H1 (cell line): Measurements from ENCODE around the gene OR6N2. TPM values are rescaled to one million over a fixed set of nuclear protein-coding genes. Genes with fewer than 3 reads are reported as not detected.

Experiments
- CTCF ChIA-PET: fragments of 300-600 bp; sonication (Branson Sonifier 250); formaldehyde crosslinking; loops from one replicate; lab custom pipeline; 2021; ENCODE audit not compliant: partially characterized antibody; lab: Charles Lee
- POLR2A ChIA-PET: fragments of 300-600 bp; sonication (Branson Sonifier 250); formaldehyde crosslinking; loops from one replicate; lab custom pipeline; 2021; ENCODE audit warnings: inconsistent platforms; ENCODE audit not compliant: partially characterized antibody; lab: Charles Lee
- DNase-seq, 2 experiments: peaks; one replicate each; pipeline versions ENCODE4 v3.0.0 to v3.0.0-alpha.2; 2010 to 2022; ENCODE audit warnings: low spot score in 2 of 2, low read depth in 1 of 2, mixed read lengths in 1 of 2
- FAIRE-seq: peaks from 2 replicates; lab custom pipeline; 2011; peaks lifted over from hg19 to GRCh38; lab: Jason Lieb, UNC
- H2AFZ ChIP-seq: 2 replicates; pipeline ENCODE4 v1.8.1; 2012; ENCODE audit warnings: low read length, inconsistent platforms
- H2AK5ac ChIP-seq: 2 replicates; pipeline ENCODE4 v1.6.1; 2013; ENCODE audit warnings: low read depth, low read length
- H2BK120ac ChIP-seq: replicated peaks from 2 replicates; pipeline ENCODE3; 2013; ENCODE audit warnings: low read depth, low read length, inconsistent platforms
- H2BK12ac ChIP-seq: 2 replicates; pipeline ENCODE4 v1.6.1; 2013; ENCODE audit warnings: low read depth, low read length
- H2BK15ac ChIP-seq: 2 replicates; pipeline ENCODE4 v1.6.1; 2013; ENCODE audit warnings: low read length
- H2BK20ac ChIP-seq: 2 replicates; pipeline ENCODE4 v1.6.1; 2013; ENCODE audit warnings: low read length
- H2BK5ac ChIP-seq: 2 replicates; pipeline ENCODE4 v1.6.1; 2013; ENCODE audit warnings: low read depth, low read length
- H3K14ac ChIP-seq: 2 replicates; pipeline ENCODE4 v1.6.1; 2013; ENCODE audit warnings: inconsistent platforms; ENCODE audit not compliant: insufficient read length
- H3K18ac ChIP-seq: 2 replicates; pipeline ENCODE4 v1.6.1; 2013; ENCODE audit warnings: low read length; ENCODE audit errors: extremely low read depth
- H3K23ac ChIP-seq: 2 replicates; pipeline ENCODE4 v1.6.1; 2013; ENCODE audit warnings: inconsistent platforms; ENCODE audit not compliant: insufficient read length
- H3K23me2 ChIP-seq: 2 replicates; pipeline ENCODE4 v1.6.1; 2013; ENCODE audit warnings: low read depth, low read length
- H3K27ac ChIP-seq: 2 replicates; pipeline ENCODE4 v1.6.1; 2011; ENCODE audit warnings: low read depth, low read length, inconsistent platforms
- H3K27me3 ChIP-seq, 4 experiments: replicated peaks in 1 of 4; 1 replicate in 1 of 4; 2 replicates in 3 of 4; pipeline versions ENCODE4 v1.6.1 to v1.8.1; 2011 to 2013; ENCODE audit warnings: low read length in 3 of 4, mild to moderate bottlenecking in 3 of 4, inconsistent platforms in 2 of 4, mixed read lengths in 2 of 4, moderate library complexity in 1 of 4; ENCODE audit not compliant: control insufficient read depth in 3 of 4, insufficient read depth in 3 of 4; ENCODE audit errors: extremely low read depth in 1 of 4
- H3K36me3 ChIP-seq, 4 experiments: 2 replicates each; pipeline versions ENCODE4 v1.6.1 to v1.8.1; 2011 to 2013; ENCODE audit warnings: mild to moderate bottlenecking in 4 of 4, low read length in 3 of 4, moderate library complexity in 2 of 4, control low read depth in 1 of 4, inconsistent platforms in 1 of 4; ENCODE audit not compliant: insufficient read depth in 4 of 4, control insufficient read depth in 2 of 4
- H3K4ac ChIP-seq: replicated peaks from 2 replicates; pipeline ENCODE3; 2013; ENCODE audit warnings: low read length, low read depth, mixed read lengths, inconsistent platforms; ENCODE audit not compliant: insufficient read length
- H3K4me1 ChIP-seq, 4 experiments: replicated peaks in 1 of 4; 1 replicate in 1 of 4; 2 replicates in 3 of 4; pipeline versions ENCODE4 v1.6.1 to v1.8.1; 2011 to 2013; ENCODE audit warnings: low read length in 3 of 4, inconsistent platforms in 2 of 4, mixed read lengths in 1 of 4; ENCODE audit not compliant: insufficient read depth in 4 of 4, control insufficient read depth in 3 of 4
- H3K4me2 ChIP-seq, 2 experiments: 2 replicates each; pipeline versions ENCODE4 v1.6.1 to v1.8.1; 2011 to 2013; ENCODE audit warnings: low read depth in 2 of 2, low read length in 2 of 2, control low read depth in 1 of 2, inconsistent platforms in 1 of 2, mild to moderate bottlenecking in 1 of 2; ENCODE audit not compliant: insufficient read depth in 1 of 2
- H3K4me3 ChIP-seq, 4 experiments: fragments of 200-600, 300-600 bp in 1 of 4; sonication (generic), shearing (Covaris generic), sonication (Bioruptor Twin) in 1 of 4; 2 replicates each; pipeline versions ENCODE4 v1.5.1 to v1.8.1; 2011 to 2016; ENCODE audit warnings: low read length in 4 of 4, low read depth in 3 of 4, control low read depth in 2 of 4, inconsistent platforms in 2 of 4, mild to moderate bottlenecking in 2 of 4, mixed read lengths in 1 of 4, moderate library complexity in 1 of 4; ENCODE audit not compliant: insufficient read depth in 2 of 4; ENCODE audit errors: extremely low read depth in 1 of 4
- H3K56ac ChIP-seq: replicated peaks from 2 replicates; pipeline ENCODE3; 2013; ENCODE audit warnings: low read depth, mild to moderate bottlenecking, mixed read lengths, low read length, inconsistent platforms; ENCODE audit not compliant: insufficient read length
- H3K79me1 ChIP-seq: 2 replicates; pipeline ENCODE4 v1.6.1; 2013; ENCODE audit warnings: low read depth, low read length, control low read depth
- H3K79me2 ChIP-seq, 2 experiments: 2 replicates each; pipeline versions ENCODE4 v1.6.1 to v1.8.1; 2012 to 2013; ENCODE audit warnings: low read length in 2 of 2, mild to moderate bottlenecking in 2 of 2, inconsistent platforms in 1 of 2; ENCODE audit not compliant: insufficient read depth in 2 of 2, control insufficient read depth in 1 of 2
- H3K9ac ChIP-seq, 4 experiments: replicated peaks in 1 of 4; 1 replicate in 1 of 4; 2 replicates in 3 of 4; pipeline versions ENCODE4 v1.6.1 to v1.8.1; 2011 to 2013; ENCODE audit warnings: low read depth in 3 of 4, low read length in 3 of 4, control low read depth in 2 of 4, mild to moderate bottlenecking in 2 of 4, moderate library complexity in 2 of 4, inconsistent platforms in 1 of 4; ENCODE audit errors: extremely low read depth in 1 of 4
- H3K9me3 ChIP-seq, 2 experiments: 2 replicates each; pipeline versions ENCODE4 v1.6.1 to v1.8.1; 2012 to 2013; ENCODE audit warnings: mild to moderate bottlenecking in 2 of 2, moderate library complexity in 2 of 2, control low read depth in 1 of 2, inconsistent platforms in 1 of 2, low read depth in 1 of 2, low read length in 1 of 2, mixed read lengths in 1 of 2; ENCODE audit not compliant: insufficient read depth in 2 of 2
- H4K20me1 ChIP-seq, 2 experiments: replicated peaks in 1 of 2; 2 replicates each; pipeline versions ENCODE3 to v1.8.1; 2011 to 2013; ENCODE audit warnings: inconsistent platforms in 2 of 2, low read length in 2 of 2, mild to moderate bottlenecking in 1 of 2; ENCODE audit not compliant: insufficient read depth in 2 of 2, control insufficient read depth in 1 of 2
- H4K5ac ChIP-seq: 2 replicates; pipeline ENCODE4 v1.6.1; 2013; ENCODE audit warnings: low read length, low read depth, mixed read lengths, inconsistent platforms; ENCODE audit not compliant: insufficient read length
- H4K8ac ChIP-seq: 2 replicates; pipeline ENCODE4 v1.8.0; 2013; ENCODE audit warnings: mild to moderate bottlenecking, moderate library complexity, low read length, inconsistent platforms; ENCODE audit not compliant: insufficient read depth; ENCODE audit errors: extremely low read depth
- H4K91ac ChIP-seq: replicated peaks from 2 replicates; pipeline ENCODE3; 2013; ENCODE audit warnings: low read length, mixed read lengths, inconsistent platforms; ENCODE audit not compliant: insufficient read length
- KDM5A ChIP-seq: fragments of 200-600 bp; IDR thresholded peaks from 2 replicates; pipeline ENCODE4 v1.7.1; 2012; ENCODE audit warnings: mild to moderate bottlenecking, low read length, inconsistent platforms, mixed read lengths
- NRF1 ChIP-seq: IDR thresholded peaks from 2 replicates; pipeline ENCODE4 v1.6.1; 2011; ENCODE audit warnings: mild to moderate bottlenecking, low read depth, low read length, improper control_type of control experiment
- SIX5 ChIP-seq: IDR thresholded peaks from 2 replicates; pipeline ENCODE4 v1.6.1; 2011; ENCODE audit warnings: mild to moderate bottlenecking, low read depth, low read length
- WGBS, 2 experiments: shearing (Covaris generic) in 1 of 2; methylation state at CpG; one replicate each; pipeline versions ENCODE4 v1.1.6 to v1.1.7; 2013 to 2015; ENCODE audit warnings: low lambda C conversion rate in 2 of 2, mixed read lengths in 2 of 2, inconsistent platforms in 1 of 2, low coverage in 1 of 2, missing lambda C conversion rate in 1 of 2; ENCODE audit not compliant: insufficient replicate concordance in 2 of 2, insufficient coverage in 1 of 2, insufficient read length in 1 of 2; ENCODE audit errors: extremely low coverage in 1 of 2, missing lambda C conversion rate in 1 of 2; 5-methylcytosine and 5-hydroxymethylcytosine counted together
- polyA plus RNA-seq, 7 experiments: library from polyadenylated mRNA; depleted of rRNA in 3 of 7; stranded (reverse) in 5 of 7; unstranded in 2 of 7; fragments of >200 nt in 5 of 7; fragments of 200-250 nt in 2 of 7; gene quantifications; 1 replicate in 5 of 7; 2 replicates in 1 of 7; 4 replicates in 1 of 7; pipeline versions ENCODE4 v1.2.1 to v1.2.3, GENCODE V29; 2011 to 2013; ENCODE audit warnings: missing spikeins in 2 of 7, mixed read lengths in 2 of 7
- total RNA-seq: library from RNA; stranded (reverse); fragmentation: NEBNext Ultra II Directional; extraction: Animal tissue kit (Norgen Biotek cat#: 25700); gene quantifications from 2 replicates; pipeline ENCODE4 v1.2.1, GENCODE V29; 2021
- TF ChIP-seq, protein P1 (sequence below): IDR thresholded peaks from 2 replicates; pipeline ENCODE4 v1.6.1; 2011; ENCODE audit warnings: low read length, improper control_type of control experiment

OR6N2 gene
- total and polyA plus RNA-seq, 2 of the 8 experiments (the other 6 are each of a cell fraction or from before 2014, with no cell fraction given): not detected

GRCh38 chr1:158818975-158819431, 38.0 kb upstream of the OR6N2 start:
- Histone ChIP-seq H3K27me3 (no peaks in the 10 kb centered on the region), H3K18ac (no peak overlapping the region), H3K27ac (no peak overlapping the region), H3K4ac (no peak overlapping the region), H4K20me1 (no peaks in the 10 kb centered on the region), H2AFZ (peak overlapping the region; percentile 36; the same call in 1 of the 2 replicates), H3K23me2 (no peaks in the 10 kb centered on the region), H2BK15ac (no peak overlapping the region), H3K4me3 (no peak overlapping the region), H2BK12ac (no peak overlapping the region), H3K4me2 (no peak overlapping the region), H2AK5ac (no peak overlapping the region), H3K4me1 (no peaks in the 10 kb centered on the region), H2BK120ac (no peak overlapping the region), H3K23ac (no peak overlapping the region), H2BK5ac (no peak overlapping the region), H3K9ac (no peak overlapping the region), H4K91ac (no peak overlapping the region), H3K79me2 (no peaks in the 10 kb centered on the region), H3K9me3 (peaks cover 0 to 3% of the 10 kb centered on the region in 2 experiments; a peak in 1 of 4 replicates), H4K8ac (no peak overlapping the region), H3K14ac (no peak overlapping the region), H2BK20ac (no peak overlapping the region), H3K56ac (no peak overlapping the region), H3K36me3 (no peaks in the 10 kb centered on the region), H3K79me1 (no peaks in the 10 kb centered on the region), H4K5ac (no peak overlapping the region)
- CTCF ChIA-PET: interaction anchor here (1.3 kb wide), 1 partner anchor 11 kb away, joined by 3 read pairs; no protein-coding TSS in a partner anchor
- POLR2A ChIA-PET: no interaction called here
- WGBS, 2 experiments: 94% methylated on average over 1 of the region's 1 CpG; no CpG with 5 or more reads in 1 of the 2 experiments
- FAIRE-seq: no peak
- no peak for DNase-seq
- TF ChIP-seq, protein P1, sequence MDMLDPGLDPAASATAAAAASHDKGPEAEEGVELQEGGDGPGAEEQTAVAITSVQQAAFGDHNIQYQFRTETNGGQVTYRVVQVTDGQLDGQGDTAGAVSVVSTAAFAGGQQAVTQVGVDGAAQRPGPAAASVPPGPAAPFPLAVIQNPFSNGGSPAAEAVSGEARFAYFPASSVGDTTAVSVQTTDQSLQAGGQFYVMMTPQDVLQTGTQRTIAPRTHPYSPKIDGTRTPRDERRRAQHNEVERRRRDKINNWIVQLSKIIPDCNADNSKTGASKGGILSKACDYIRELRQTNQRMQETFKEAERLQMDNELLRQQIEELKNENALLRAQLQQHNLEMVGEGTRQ: no peak
- TF ChIP-seq SIX5 (no peak), NRF1 (no peak), KDM5A (no peak)
